Retinal pigment epithelial cell (primary cell): ENCODE results near the gene MPDZ.

Experiments used
- DNase-seq: peaks from one replicate; pipeline ENCODE4 v3.0.0-alpha.2; 2010; ENCODE audit warnings: low read depth
- H3K4me3 ChIP-seq: 2 replicates; pipeline ENCODE4 v1.5.1; 2011; ENCODE audit warnings: mild to moderate bottlenecking, low read length, control low read depth, moderate library complexity
- CTCF ChIP-seq: conservative IDR thresholded peaks from 2 replicates; pipeline ENCODE4 v1.5.1; 2011; ENCODE audit warnings: low read depth, low read length, control low read depth, inconsistent platforms

Gene MPDZ

GRCh38 chr9:13189362-13189761, 90.1 kb downstream of the MPDZ start:
- no peak overlapping the region for H3K4me3 ChIP-seq
- DNase-seq: no peak
- TF ChIP-seq CTCF: no peak

- TF ChIP-seq CTCF: no peak
- DNase-seq: no peak
- H3K4me3 ChIP-seq: no peak overlapping the region
Observed at GRCh38 chr9:13186774-13187173, 92.7 kb downstream of the MPDZ start.

GRCh38 chr9:13186091-13186490, 93.4 kb downstream of the MPDZ start:
- H3K4me3 ChIP-seq: no peak overlapping the region
- no peak for DNase-seq
- TF ChIP-seq CTCF: no peak

GRCh38 chr9:13181652-13182051, 97.8 kb downstream of the MPDZ start:
- TF ChIP-seq CTCF: no peak
- peak; percentile 3 for DNase-seq
- no peak overlapping the region for H3K4me3 ChIP-seq

- no peak overlapping the region for H3K4me3 ChIP-seq
- no peak for TF ChIP-seq CTCF
Observed at GRCh38 chr9:13179257-13179656, 100.2 kb downstream of the MPDZ start.

GRCh38 chr9:13175732-13176131, 103.8 kb downstream of the MPDZ start:
- TF ChIP-seq CTCF: no peak
- H3K4me3 ChIP-seq: no peak overlapping the region
- no peak for DNase-seq

More at GRCh38 chr9:13179257-13179656, 100.2 kb downstream of the MPDZ start:
- DNase-seq: no peak

GRCh38 chr9:13174906-13175639, 104.4 kb downstream of the MPDZ start:
- DNase-seq: no peak
- no peak overlapping the region for H3K4me3 ChIP-seq
- no peak for TF ChIP-seq CTCF
